CD14-positive monocyte (primary cell): ENCODE results near the gene C16orf54. TPM values are rescaled to one million over a fixed set of nuclear protein-coding genes. Genes with fewer than 3 reads are reported as not detected.
"Not testable (repeated sequence)": the region's sequence is repeated elsewhere in the genome, so short reads cannot be mapped to it uniquely, and the experiment has no call there.

ENCODE experiments used
- DNase-seq, 3 donors: peaks; one replicate each; pipeline ENCODE4 v3.0.0-alpha.2; 2011 to 2022
- H2AFZ ChIP-seq: 2 replicates; pipeline ENCODE4 v1.6.0; 2012; ENCODE audit warnings: mild to moderate bottlenecking, low read depth, low read length, inconsistent platforms; ENCODE audit not compliant: insufficient read depth, poor library complexity, severe bottlenecking
- H3K27ac ChIP-seq, 2 donors: 1 replicate in 1 of 2; 2 replicates in 1 of 2; pipeline ENCODE4 v1.5.1; 2012 to 2013; ENCODE audit warnings: low read length in 2 of 2, control low read depth in 1 of 2, inconsistent platforms in 1 of 2, low read depth in 1 of 2, mild to moderate bottlenecking in 1 of 2
- H3K27me3 ChIP-seq, 2 donors: one replicate each; pipeline versions ENCODE4 v1.6.0 to v1.6.1; 2011 to 2013; ENCODE audit warnings: low read length in 2 of 2; ENCODE audit not compliant: control insufficient read depth in 2 of 2, insufficient read depth in 2 of 2
- H3K36me3 ChIP-seq, 2 donors: replicated peaks in 1 of 2; 1 replicate in 1 of 2; 2 replicates in 1 of 2; pipeline versions ENCODE4 v1.5.1 to v1.6.1; 2012 to 2013; ENCODE audit warnings: low read length in 2 of 2, control low read depth in 1 of 2, inconsistent platforms in 1 of 2, mild to moderate bottlenecking in 1 of 2; ENCODE audit not compliant: insufficient read depth in 2 of 2, control insufficient read depth in 1 of 2
- H3K4me1 ChIP-seq, 2 donors: 1 replicate in 1 of 2; 2 replicates in 1 of 2; pipeline versions ENCODE4 v1.5.1 to v1.6.1; 2012 to 2013; ENCODE audit warnings: low read length in 2 of 2, control low read depth in 1 of 2, inconsistent platforms in 1 of 2, mild to moderate bottlenecking in 1 of 2, moderate library complexity in 1 of 2; ENCODE audit not compliant: insufficient read depth in 2 of 2, control insufficient read depth in 1 of 2
- H3K4me2 ChIP-seq: replicated peaks from 2 replicates; pipeline ENCODE3; 2012; ENCODE audit warnings: low read length, moderate library complexity, mild to moderate bottlenecking; ENCODE audit not compliant: poor library complexity, severe bottlenecking; ENCODE audit errors: extremely low read depth
- H3K4me3 ChIP-seq, 3 experiments: fragments of 200-600 bp in 1 of 3; sonication (generic) in 1 of 3; replicated peaks in 1 of 3; 1 replicate in 2 of 3; 2 replicates in 1 of 3; pipeline ENCODE4 v1.5.1; 2011 to 2013; ENCODE audit warnings: low read length in 3 of 3, mild to moderate bottlenecking in 3 of 3, control low read depth in 2 of 3, low read depth in 2 of 3, inconsistent platforms in 1 of 3, moderate library complexity in 1 of 3
- H3K79me2 ChIP-seq: 2 replicates; pipeline ENCODE4 v1.6.0; 2012; ENCODE audit warnings: mild to moderate bottlenecking, control low read depth, inconsistent platforms, low read length, moderate library complexity; ENCODE audit not compliant: insufficient read depth
- H3K9ac ChIP-seq: 2 replicates; pipeline ENCODE4 v1.6.0; 2017; ENCODE audit warnings: low read length, mild to moderate bottlenecking; ENCODE audit not compliant: insufficient read depth, poor library complexity, severe bottlenecking
- H3K9me3 ChIP-seq, 2 donors: replicated peaks in 1 of 2; 1 replicate in 1 of 2; 2 replicates in 1 of 2; pipeline versions ENCODE4 v1.5.1 to v1.6.1; 2012 to 2013; ENCODE audit warnings: low read length in 2 of 2, control low read depth in 1 of 2; ENCODE audit not compliant: control insufficient read depth in 1 of 2, insufficient read depth in 1 of 2
- H4K20me1 ChIP-seq: 2 replicates; pipeline ENCODE4 v1.6.0; 2012; ENCODE audit warnings: mild to moderate bottlenecking, low read length, control low read depth, moderate library complexity; ENCODE audit not compliant: insufficient read depth
- H3K27ac Mint-ChIP-seq, 7 donors: one replicate each; pipeline ENCODE4 v1.8.0; 2020; ENCODE audit warnings: mild to moderate bottlenecking in 7 of 7, mixed read lengths in 7 of 7, moderate library complexity in 6 of 7, inconsistent platforms in 2 of 7
- H3K27me3 Mint-ChIP-seq, 3 donors: one replicate each; pipeline ENCODE4 v1.8.0; 2021 to 2022; ENCODE audit warnings: low read depth in 3 of 3, mild to moderate bottlenecking in 3 of 3, mixed read lengths in 3 of 3, moderate library complexity in 3 of 3, inconsistent platforms in 1 of 3
- H3K36me3 Mint-ChIP-seq, 2 donors: one replicate each; pipeline ENCODE4 v1.8.0; 2020; ENCODE audit warnings: mixed read lengths in 2 of 2, inconsistent platforms in 1 of 2, mild to moderate bottlenecking in 1 of 2
- H3K4me1 Mint-ChIP-seq: one replicate; pipeline ENCODE4 v1.8.0; 2020; ENCODE audit warnings: mild to moderate bottlenecking, mixed read lengths
- H3K4me3 Mint-ChIP-seq, 2 donors: one replicate each; pipeline ENCODE4 v1.8.0; 2020; ENCODE audit warnings: mild to moderate bottlenecking in 2 of 2, mixed read lengths in 2 of 2, moderate library complexity in 1 of 2
- H3K9me3 Mint-ChIP-seq, 7 donors: one replicate each; pipeline ENCODE4 v1.8.0; 2020 to 2022; ENCODE audit warnings: mixed read lengths in 7 of 7, mild to moderate bottlenecking in 6 of 7, moderate library complexity in 6 of 7, inconsistent platforms in 2 of 7
- CTCF ChIP-seq: fragments of 200-600 bp; IDR thresholded peaks from one replicate; pipeline ENCODE4 v1.8.0; 2022; ENCODE audit warnings: antibody characterized with exemption, mild to moderate bottlenecking
- WGBS: methylation state at CpG from one replicate; pipeline ENCODE4 v1.1.5; 2013; ENCODE audit warnings: missing lambda C conversion rate; ENCODE audit not compliant: insufficient coverage; 5-methylcytosine and 5-hydroxymethylcytosine counted together
- intact Hi-C, 2 donors: fragments of 100-400 bp; cut with micrococcal nuclease; formaldehyde crosslinking; loops; one replicate each; pipeline versions ENCODE4 v1.15.0 to v1.15.1; 2023
- polyA plus RNA-seq, 3 donors: library from polyadenylated mRNA; depleted of rRNA in 1 of 3; unstranded in 2 of 3; stranded (reverse) in 1 of 3; fragments of 300-500 nt in 2 of 3; fragments of >200 nt in 1 of 3; fragmentation: Illumina TruSeq in 2 of 3; gene quantifications; 1 replicate in 2 of 3; 2 replicates in 1 of 3; pipeline ENCODE4 v1.2.3, GENCODE V29; 2012 to 2021

Gene C16orf54
- polyA plus RNA-seq, 3 donors: 24.6 to 32.0 (median 29.2) TPM

- H3K4me2 ChIP-seq: no peak overlapping the region
- H3K79me2 ChIP-seq: no peaks in the 10 kb centered on the region
- H3K36me3 ChIP-seq: no peaks in the 10 kb centered on the region
- intact Hi-C loops: no loop called here
- no peaks in the 10 kb centered on the region for H3K27me3 ChIP-seq
- peak overlapping the region in 1 of 7 donors; percentile 48 for H3K27ac Mint-ChIP-seq
- H3K36me3 Mint-ChIP-seq: no peaks in the 10 kb centered on the region
- no peaks in the 10 kb centered on the region for H3K9me3 ChIP-seq
- DNase-seq: no peak
- peaks cover 0 to 8% (median 4%) of the 10 kb centered on the region in 3 donors for H3K27me3 Mint-ChIP-seq
- peaks cover 20% of the 10 kb centered on the region in 2 donors for H3K4me1 ChIP-seq
- no peak overlapping the region for H3K9ac ChIP-seq
- peaks cover 0 to 2% (median 0%) of the 10 kb centered on the region in 7 donors for H3K9me3 Mint-ChIP-seq
- no peak overlapping the region for H3K27ac ChIP-seq
- H3K4me1 Mint-ChIP-seq: peaks cover 24% of the 10 kb centered on the region
- no peak for TF ChIP-seq CTCF
- H3K4me3 Mint-ChIP-seq: no peak overlapping the region
- no peaks in the 10 kb centered on the region for H4K20me1 ChIP-seq
- H3K4me3 ChIP-seq: no peak overlapping the region
- no peak overlapping the region for H2AFZ ChIP-seq
- WGBS: 100% methylated on average over 1 of the region's 4 CpGs
Observed at GRCh38 chr16:29775742-29776408, 30.1 kb upstream of the C16orf54 start.

GRCh38 chr16:29774730-29775129 lies 28.9 kb upstream of the C16orf54 start:
- no peaks in the 10 kb centered on the region for H3K36me3 ChIP-seq
- H3K9ac ChIP-seq: no peak overlapping the region
- peak overlapping the region in 3 of 7 donors; percentile 7 to 58 (median 44) for H3K27ac Mint-ChIP-seq
- no peaks in the 10 kb centered on the region for H3K27me3 ChIP-seq
- H3K4me2 ChIP-seq: no peak overlapping the region
- no peak overlapping the region for H3K27ac ChIP-seq
- no peaks in the 10 kb centered on the region for H4K20me1 ChIP-seq
- H3K36me3 Mint-ChIP-seq: no peaks in the 10 kb centered on the region
- H3K4me1 Mint-ChIP-seq: peaks cover 31% of the 10 kb centered on the region
- TF ChIP-seq CTCF: no peak
- intact Hi-C loops: no loop called here
- H3K79me2 ChIP-seq: no peaks in the 10 kb centered on the region
- H3K9me3 Mint-ChIP-seq: peaks cover 0 to 2% (median 0%) of the 10 kb centered on the region in 7 donors
- H3K27me3 Mint-ChIP-seq: peaks cover 0 to 8% (median 4%) of the 10 kb centered on the region in 3 donors
- WGBS: 100% methylated on average over 3 of the region's 5 CpGs
- H3K4me3 Mint-ChIP-seq: no peak overlapping the region
- H2AFZ ChIP-seq: no peak overlapping the region
- no peaks in the 10 kb centered on the region for H3K9me3 ChIP-seq
- no peak for DNase-seq
- H3K4me3 ChIP-seq: no peak overlapping the region
- H3K4me1 ChIP-seq: peaks cover 25 to 27% of the 10 kb centered on the region in 2 donors

- H3K4me2 ChIP-seq, H3K9ac ChIP-seq, H3K27me3 ChIP-seq, H3K27ac ChIP-seq, H4K20me1 ChIP-seq, H3K27me3 Mint-ChIP-seq, DNase-seq, H2AFZ ChIP-seq, intact Hi-C loops, H3K9me3 ChIP-seq, H3K9me3 Mint-ChIP-seq, H3K79me2 ChIP-seq, H3K36me3 Mint-ChIP-seq, H3K36me3 ChIP-seq, H3K4me3 ChIP-seq: not testable (repeated sequence)
- Mint-ChIP-seq H3K27ac (peak overlapping the region in 2 of 7 donors; percentile 23 to 55), H3K4me1 (peaks cover 31% of the 10 kb centered on the region), H3K4me3 (peak overlapping the region in 1 of 2 donors; percentile 49)
- 62% methylated on average over 5 of the region's 7 CpGs for WGBS
- peaks cover 25 to 27% of the 10 kb centered on the region in 2 donors for H3K4me1 ChIP-seq
Observed at GRCh38 chr16:29772330-29772729, 26.5 kb upstream of the C16orf54 start.
